GM12864 (cell line): ENCODE data around the gene GPATCH8.

ENCODE experiments used
- DNase-seq: peaks from one replicate; pipeline ENCODE4 v3.0.0-alpha.2; 2011; ENCODE audit warnings: low read depth
- H3K4me3 ChIP-seq: 2 replicates; pipeline ENCODE4 v1.5.1; 2011; ENCODE audit warnings: mild to moderate bottlenecking, low read depth, low read length, control low read depth
- CTCF ChIP-seq: IDR thresholded peaks from 2 replicates; pipeline ENCODE4 v1.5.1; 2011; ENCODE audit warnings: low read depth, mild to moderate bottlenecking, moderate library complexity, low read length, control low read depth, inconsistent platforms; ENCODE audit errors: missing control alignments

GPATCH8 gene

GRCh38 chr17:44359458-44360143, 143.6 kb downstream of the GPATCH8 start:
- TF ChIP-seq CTCF = no peak

GRCh38 chr17:44359006-44359405, 144.2 kb downstream of the GPATCH8 start:
- no peak overlapping the region for H3K4me3 ChIP-seq
- no peak for DNase-seq
- TF ChIP-seq CTCF = no peak

More at GRCh38 chr17:44359458-44360143, 143.6 kb downstream of the GPATCH8 start:
- DNase-seq = no peak
- no peak overlapping the region for H3K4me3 ChIP-seq

- no peak for TF ChIP-seq CTCF
- no peak overlapping the region for H3K4me3 ChIP-seq
- DNase-seq = no peak
These were observed 145.1 kb downstream of the GPATCH8 start for GRCh38 chr17:44358066-44358465.

GRCh38 chr17:44356241-44356640, 147.0 kb downstream of the GPATCH8 start:
- H3K4me3 ChIP-seq = no peak overlapping the region
- TF ChIP-seq CTCF = no peak
- no peak for DNase-seq

GRCh38 chr17:44355642-44356099, 147.5 kb downstream of the GPATCH8 start:
- TF ChIP-seq CTCF = no peak
- H3K4me3 ChIP-seq = no peak overlapping the region
- DNase-seq = no peak

GRCh38 chr17:44354582-44355561, 148.3 kb downstream of the GPATCH8 start:
- H3K4me3 ChIP-seq = peak overlapping the region; percentile 28; the same call in 1 of the 2 replicates
- DNase-seq = no peak
- TF ChIP-seq CTCF = peak; percentile 55
